Gastrocnemius medialis (tissue), 4 donors: Measurements from ENCODE around the gene NSMCE3.

Experiments used
- CTCF ChIP-seq, 5 experiments: fragments of 450-650 bp in 3 of 5; fragments of 200-600 bp in 2 of 5; sonication (generic) in 2 of 5; IDR thresholded peaks in 4 of 5; conservative IDR thresholded peaks in 1 of 5; 1 replicate in 4 of 5; 2 replicates in 1 of 5; pipeline ENCODE4 v1.5.1; 2016 to 2019; ENCODE audit warnings: antibody characterized with exemption in 5 of 5, mild to moderate bottlenecking in 3 of 5, moderate library complexity in 3 of 5
- POLR2A ChIP-seq, 2 donors: fragments of 450-650 bp; IDR thresholded peaks; one replicate each; pipeline ENCODE4 v1.6.1; 2017; ENCODE audit warnings: antibody characterized with exemption in 2 of 2, mild to moderate bottlenecking in 2 of 2, moderate library complexity in 2 of 2

DNA sequence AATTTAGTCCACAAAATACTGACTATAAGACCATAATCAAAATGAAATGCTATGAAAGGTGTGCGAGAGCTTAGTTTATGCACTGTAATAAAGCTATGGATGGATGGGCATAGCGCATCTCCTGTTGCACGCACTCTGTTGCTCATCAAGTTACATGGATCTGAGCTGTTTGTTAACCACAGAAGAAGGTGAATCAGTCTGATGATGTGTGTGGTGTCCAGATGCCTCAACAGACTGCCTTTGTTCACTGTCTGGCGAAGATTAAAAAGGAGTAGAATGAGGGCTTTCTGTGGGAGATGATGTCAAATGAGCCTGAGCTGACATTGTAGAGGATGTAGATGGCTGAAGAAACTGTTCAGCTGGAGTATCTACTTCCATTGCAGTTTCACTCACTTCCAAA, 36.1 kb downstream of the NSMCE3 start:
- TF ChIP-seq CTCF (IDR thresholded peaks at IDR 0.05 in 4 of 5, conservative IDR thresholded peaks at IDR 0.05 in 1 of 5), result no peak
- no peak for TF ChIP-seq POLR2A (IDR thresholded peaks at IDR 0.05)
